Endodermal cell (in vitro differentiated cells): Measurements from ENCODE around the gene SYPL1. TPM values are rescaled to one million over a fixed set of nuclear protein-coding genes. Genes with fewer than 3 reads are reported as not detected.

ENCODE experiments used
- DNase-seq: peaks from one replicate; pipeline ENCODE4 v3.0.0-alpha.2; 2017
- H3K27ac ChIP-seq: 2 replicates; pipeline ENCODE4 v1.5.1; 2013; ENCODE audit warnings: mild to moderate bottlenecking, low read depth, low read length, moderate library complexity
- H3K27me3 ChIP-seq: 2 replicates; pipeline ENCODE4 v1.6.1; 2013; ENCODE audit warnings: mild to moderate bottlenecking, low read length, moderate library complexity; ENCODE audit not compliant: insufficient read depth, control insufficient read depth, poor library complexity, severe bottlenecking
- H3K36me3 ChIP-seq: 2 replicates; pipeline ENCODE4 v1.7.0; 2013; ENCODE audit warnings: mild to moderate bottlenecking, low read length, moderate library complexity; ENCODE audit not compliant: control insufficient read depth, insufficient read depth
- H3K4me1 ChIP-seq: one replicate; pipeline ENCODE4 v1.7.0; 2013; ENCODE audit warnings: low read length; ENCODE audit not compliant: control insufficient read depth, insufficient read depth
- H3K4me3 ChIP-seq: 2 replicates; pipeline ENCODE4 v1.5.1; 2013; ENCODE audit warnings: mild to moderate bottlenecking, low read length, moderate library complexity
- H3K9ac ChIP-seq: 2 replicates; pipeline ENCODE4 v1.6.1; 2013; ENCODE audit warnings: mild to moderate bottlenecking, low read length, moderate library complexity; ENCODE audit not compliant: poor library complexity, severe bottlenecking; ENCODE audit errors: extremely low read depth
- H3K9me3 ChIP-seq: 2 replicates; pipeline ENCODE4 v1.6.1; 2013; ENCODE audit warnings: mild to moderate bottlenecking, low read length, moderate library complexity; ENCODE audit not compliant: control insufficient read depth
- H3K27ac Mint-ChIP-seq: 2 replicates; pipeline ENCODE4 v1.8.0; 2020; ENCODE audit warnings: mixed read lengths
- H3K27me3 Mint-ChIP-seq: 2 replicates; pipeline ENCODE4 v1.8.0; 2021; ENCODE audit warnings: mild to moderate bottlenecking, mixed read lengths; ENCODE audit not compliant: insufficient read depth
- H3K36me3 Mint-ChIP-seq: 2 replicates; pipeline ENCODE4 v1.8.0; 2020; ENCODE audit warnings: low read depth, mixed read lengths
- H3K4me1 Mint-ChIP-seq: 2 replicates; pipeline ENCODE4 v1.8.0; 2020; ENCODE audit warnings: mixed read lengths
- H3K4me3 Mint-ChIP-seq: 2 replicates; pipeline ENCODE4 v1.8.0; 2020; ENCODE audit warnings: mild to moderate bottlenecking, moderate library complexity, mixed read lengths
- H3K9me3 Mint-ChIP-seq: 2 replicates; pipeline ENCODE4 v1.8.0; 2020; ENCODE audit warnings: mild to moderate bottlenecking, mixed read lengths
- WGBS, 2 experiments: methylation state at CpG; one replicate each; pipeline versions ENCODE4 v1.1.5 to v1.1.7; 2013; ENCODE audit warnings: missing lambda C conversion rate in 2 of 2, mixed read lengths in 1 of 2; ENCODE audit not compliant: insufficient coverage in 1 of 2, insufficient read length in 1 of 2; 5-methylcytosine and 5-hydroxymethylcytosine counted together
- total RNA-seq, 2 donors: library from RNA; stranded (reverse); fragmentation: NEBNext Ultra II Directional in 1 of 2; extraction: Animal tissue kit (Norgen Biotek cat#: 25700) in 1 of 2; gene quantifications; 2 replicates in 1 of 2; 3 replicates in 1 of 2; pipeline ENCODE4 v1.2.1, GENCODE V29; 2021
- TF ChIP-seq, protein P1 (sequence below): fragments of 200-600 bp; sonication (generic); conservative IDR thresholded peaks from 2 replicates; pipeline ENCODE4 v1.5.0; 2021; ENCODE audit warnings: antibody characterized with exemption, mild to moderate bottlenecking

Gene SYPL1
- total RNA-seq, 2 donors from 2014 or later = 74.8 to 76.7 TPM

DNA sequence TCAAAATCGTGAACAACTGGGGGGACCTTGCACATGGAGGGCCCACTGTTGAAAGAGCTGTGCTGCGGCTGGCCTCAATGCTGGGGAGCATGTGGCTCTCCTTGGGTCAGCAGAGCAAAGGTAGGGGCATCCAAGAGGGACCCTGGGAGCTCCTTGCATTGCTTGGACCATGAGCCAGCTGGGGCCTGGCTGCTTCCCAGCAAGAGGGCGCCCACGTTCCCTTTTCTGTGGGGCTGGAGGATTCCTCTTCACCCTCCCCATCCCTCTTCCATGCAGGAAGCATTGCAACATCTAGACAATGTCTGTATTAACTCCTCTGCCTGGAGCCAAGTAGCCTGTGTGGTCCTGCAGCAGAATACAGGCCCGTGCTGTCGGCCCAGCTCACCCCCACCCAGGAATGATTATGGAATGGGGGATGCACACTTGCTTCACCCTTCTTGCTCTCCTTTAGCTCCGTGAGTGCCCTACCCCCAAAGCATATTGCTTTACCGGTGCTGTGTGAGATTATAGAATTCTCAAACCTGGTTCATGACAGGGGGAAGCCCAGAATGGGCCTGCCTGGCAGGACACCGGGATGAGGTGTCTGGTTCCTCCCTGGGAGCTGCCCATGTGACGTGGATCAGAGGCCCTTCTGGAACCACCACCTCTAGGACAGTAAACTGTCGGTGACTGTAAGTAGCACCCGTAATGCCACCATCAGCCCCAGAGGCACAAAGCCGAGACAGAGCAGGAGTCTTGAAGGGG lies 61.9 kb downstream of the SYPL1 start:
- Mint-ChIP-seq H3K27me3 (peaks cover 6% of the 10 kb centered on the region), H3K36me3 (no peaks in the 10 kb centered on the region), H3K4me1 (no peaks in the 10 kb centered on the region), H3K27ac (no peak overlapping the region), H3K9me3 (no peaks in the 10 kb centered on the region), H3K4me3 (no peak overlapping the region)
- TF ChIP-seq, protein P1, sequence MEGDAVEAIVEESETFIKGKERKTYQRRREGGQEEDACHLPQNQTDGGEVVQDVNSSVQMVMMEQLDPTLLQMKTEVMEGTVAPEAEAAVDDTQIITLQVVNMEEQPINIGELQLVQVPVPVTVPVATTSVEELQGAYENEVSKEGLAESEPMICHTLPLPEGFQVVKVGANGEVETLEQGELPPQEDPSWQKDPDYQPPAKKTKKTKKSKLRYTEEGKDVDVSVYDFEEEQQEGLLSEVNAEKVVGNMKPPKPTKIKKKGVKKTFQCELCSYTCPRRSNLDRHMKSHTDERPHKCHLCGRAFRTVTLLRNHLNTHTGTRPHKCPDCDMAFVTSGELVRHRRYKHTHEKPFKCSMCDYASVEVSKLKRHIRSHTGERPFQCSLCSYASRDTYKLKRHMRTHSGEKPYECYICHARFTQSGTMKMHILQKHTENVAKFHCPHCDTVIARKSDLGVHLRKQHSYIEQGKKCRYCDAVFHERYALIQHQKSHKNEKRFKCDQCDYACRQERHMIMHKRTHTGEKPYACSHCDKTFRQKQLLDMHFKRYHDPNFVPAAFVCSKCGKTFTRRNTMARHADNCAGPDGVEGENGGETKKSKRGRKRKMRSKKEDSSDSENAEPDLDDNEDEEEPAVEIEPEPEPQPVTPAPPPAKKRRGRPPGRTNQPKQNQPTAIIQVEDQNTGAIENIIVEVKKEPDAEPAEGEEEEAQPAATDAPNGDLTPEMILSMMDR = peak; percentile 62
- Histone ChIP-seq H3K36me3 (no peaks in the 10 kb centered on the region), H3K4me1 (no peaks in the 10 kb centered on the region), H3K9ac (no peak overlapping the region), H3K27ac (no peak overlapping the region), H3K9me3 (no peaks in the 10 kb centered on the region), H3K4me3 (no peak overlapping the region), H3K27me3 (no peaks in the 10 kb centered on the region)
- WGBS, 2 experiments = 88 to 93% methylated on average over 9 to 13 of the region's 13 CpGs
- DNase-seq = peak; percentile 85

DNA sequence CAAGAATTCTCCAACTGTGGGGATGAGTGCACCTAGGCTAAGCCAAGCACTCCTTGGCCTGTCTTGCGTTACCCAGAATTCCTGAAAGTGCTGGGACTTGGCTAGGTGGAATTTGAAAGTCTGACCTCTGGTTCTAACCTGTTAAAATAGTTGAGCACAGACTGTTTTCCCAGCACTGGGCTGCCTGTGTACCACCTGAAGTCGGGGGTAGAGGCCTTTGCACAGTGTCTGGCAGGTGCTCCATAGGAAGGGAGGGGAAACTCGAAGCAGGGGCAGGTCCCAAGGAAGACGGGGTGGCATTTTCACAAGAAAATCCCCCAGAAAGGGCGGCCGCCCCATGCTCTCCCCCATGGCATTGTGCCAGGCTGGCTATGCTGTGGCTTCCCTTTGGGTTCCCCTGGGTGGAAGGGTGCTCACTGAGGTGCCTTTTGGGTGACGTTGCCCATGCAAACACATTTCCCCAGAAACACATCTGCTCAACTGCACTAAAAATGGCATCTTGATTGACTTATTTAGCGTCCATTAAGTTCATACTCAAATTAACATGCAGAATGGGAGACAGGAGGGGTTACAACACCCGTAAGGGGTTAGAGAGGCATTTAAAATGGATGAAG lies 62.9 kb downstream of the SYPL1 start:
- Mint-ChIP-seq H3K36me3 (no peaks in the 10 kb centered on the region), H3K4me1 (no peaks in the 10 kb centered on the region), H3K27ac (no peak overlapping the region), H3K9me3 (no peaks in the 10 kb centered on the region), H3K4me3 (no peak overlapping the region), H3K27me3 (peaks cover 6% of the 10 kb centered on the region)
- no peak for DNase-seq
- H3K36me3 ChIP-seq = no peaks in the 10 kb centered on the region
- no peak overlapping the region for H3K4me3 ChIP-seq
- no peak overlapping the region for H3K9ac ChIP-seq
- TF ChIP-seq, protein P1 = no peak
- H3K27me3 ChIP-seq = no peaks in the 10 kb centered on the region
- WGBS, 2 experiments = 91 to 96% methylated on average over 4 to 9 of the region's 9 CpGs
- no peaks in the 10 kb centered on the region for H3K4me1 ChIP-seq
- H3K27ac ChIP-seq = no peak overlapping the region
- H3K9me3 ChIP-seq = no peaks in the 10 kb centered on the region

DNA sequence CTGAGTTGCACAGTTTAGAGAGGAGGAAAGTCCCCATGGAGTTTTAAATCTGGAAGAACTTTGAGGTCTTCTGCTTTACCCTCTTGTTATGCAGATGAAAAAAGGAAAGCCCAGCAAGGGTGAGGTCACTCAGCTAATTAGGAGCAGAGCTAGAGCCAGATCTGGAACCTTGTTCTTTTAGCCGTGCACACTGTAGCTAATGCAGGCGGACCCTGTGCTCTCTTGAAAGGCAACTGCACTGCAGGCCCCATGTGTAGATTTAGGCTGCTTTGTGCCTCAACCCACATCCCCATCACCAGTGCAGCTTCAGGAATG lies 63.4 kb downstream of the SYPL1 start:
- Mint-ChIP-seq H3K27me3 (peaks cover 3% of the 10 kb centered on the region), H3K27ac (no peak overlapping the region), H3K4me3 (no peak overlapping the region), H3K9me3 (no peaks in the 10 kb centered on the region), H3K36me3 (no peaks in the 10 kb centered on the region), H3K4me1 (no peaks in the 10 kb centered on the region)
- no peaks in the 10 kb centered on the region for H3K9me3 ChIP-seq
- H3K4me1 ChIP-seq = no peaks in the 10 kb centered on the region
- H3K27ac ChIP-seq = no peak overlapping the region
- H3K27me3 ChIP-seq = no peaks in the 10 kb centered on the region
- H3K9ac ChIP-seq = no peak overlapping the region
- 86 to 100% methylated on average over 1 to 2 of the region's 2 CpGs for WGBS, 2 experiments
- H3K4me3 ChIP-seq = no peak overlapping the region
- no peak for DNase-seq
- TF ChIP-seq, protein P1 = no peak
- no peaks in the 10 kb centered on the region for H3K36me3 ChIP-seq
